ENCODE data around the gene ITIH1. TPM values are rescaled to one million over a fixed set of nuclear protein-coding genes. Genes with fewer than 3 reads are reported as not detected.
A peak's percentile ranks its signal among the peaks of the same experiment; 100 is the strongest.

Gene ITIH1
- total RNA-seq, 1 donor from 2014 or later = not detected

DNA sequence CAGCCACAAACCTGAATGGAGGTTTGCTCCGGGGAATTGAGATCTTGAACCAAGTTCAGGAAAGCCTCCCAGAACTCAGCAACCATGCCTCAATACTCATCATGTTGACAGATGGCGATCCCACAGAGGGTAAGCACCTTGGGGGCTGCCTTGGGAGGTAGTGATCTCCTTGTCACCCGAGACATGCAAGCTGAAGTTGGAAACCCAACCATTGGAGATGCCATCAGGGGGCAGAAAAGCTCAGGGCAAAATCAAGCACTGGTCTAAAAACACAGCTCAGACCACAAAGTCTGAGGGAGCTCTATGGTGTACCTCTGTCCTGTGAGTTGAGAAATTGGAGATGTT lies 5.8 kb downstream of the ITIH1 start:
- TF ChIP-seq, protein P1, sequence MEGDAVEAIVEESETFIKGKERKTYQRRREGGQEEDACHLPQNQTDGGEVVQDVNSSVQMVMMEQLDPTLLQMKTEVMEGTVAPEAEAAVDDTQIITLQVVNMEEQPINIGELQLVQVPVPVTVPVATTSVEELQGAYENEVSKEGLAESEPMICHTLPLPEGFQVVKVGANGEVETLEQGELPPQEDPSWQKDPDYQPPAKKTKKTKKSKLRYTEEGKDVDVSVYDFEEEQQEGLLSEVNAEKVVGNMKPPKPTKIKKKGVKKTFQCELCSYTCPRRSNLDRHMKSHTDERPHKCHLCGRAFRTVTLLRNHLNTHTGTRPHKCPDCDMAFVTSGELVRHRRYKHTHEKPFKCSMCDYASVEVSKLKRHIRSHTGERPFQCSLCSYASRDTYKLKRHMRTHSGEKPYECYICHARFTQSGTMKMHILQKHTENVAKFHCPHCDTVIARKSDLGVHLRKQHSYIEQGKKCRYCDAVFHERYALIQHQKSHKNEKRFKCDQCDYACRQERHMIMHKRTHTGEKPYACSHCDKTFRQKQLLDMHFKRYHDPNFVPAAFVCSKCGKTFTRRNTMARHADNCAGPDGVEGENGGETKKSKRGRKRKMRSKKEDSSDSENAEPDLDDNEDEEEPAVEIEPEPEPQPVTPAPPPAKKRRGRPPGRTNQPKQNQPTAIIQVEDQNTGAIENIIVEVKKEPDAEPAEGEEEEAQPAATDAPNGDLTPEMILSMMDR (IDR thresholded peaks at IDR 0.05; ENCODE audit: unreplicated experiment) = no peak
- Mint-ChIP-seq H3K4me3 (ENCODE audit: unreplicated experiment) (no peak overlapping the region), H3K9me3 (ENCODE audit: unreplicated experiment) (no peaks in the 10 kb centered on the region), H3K27me3 (ENCODE audit: unreplicated experiment) (peaks cover 2% of the 10 kb centered on the region), H3K27ac (ENCODE audit: unreplicated experiment) (no peak overlapping the region), H3K4me1 (ENCODE audit: unreplicated experiment) (peaks cover 4% of the 10 kb centered on the region), H3K36me3 (ENCODE audit: low read depth, unreplicated experiment) (no peaks in the 10 kb centered on the region)
- no peak for DNase-seq (ENCODE audit: low spot score)

DNA sequence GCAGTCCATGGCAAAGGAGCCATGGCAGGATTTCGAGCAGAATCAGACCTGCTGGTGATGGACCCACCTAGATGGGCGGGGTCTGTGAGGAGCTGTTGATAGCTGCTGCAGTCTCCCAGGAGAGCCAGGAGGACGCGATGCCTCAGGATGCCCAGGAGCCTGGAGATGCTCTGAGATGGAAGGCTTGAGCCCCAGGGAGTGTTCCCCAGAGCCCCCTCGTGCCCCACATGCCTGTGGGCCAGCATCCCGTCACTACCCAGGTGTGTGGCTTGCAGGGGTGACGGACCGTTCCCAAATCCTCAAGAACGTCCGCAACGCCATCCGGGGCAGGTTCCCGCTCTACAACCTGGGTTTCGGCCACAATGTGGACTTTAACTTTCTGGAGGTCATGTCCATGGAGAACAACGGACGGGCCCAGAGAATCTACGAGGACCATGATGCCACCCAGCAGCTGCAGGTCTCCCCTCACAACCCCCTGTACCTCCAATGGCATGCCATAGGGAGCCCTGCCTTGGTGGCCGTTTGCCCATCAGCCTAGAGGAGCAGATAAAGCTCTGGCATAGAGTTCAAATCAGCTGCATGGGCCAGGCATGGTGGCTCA lies 6.7 kb downstream of the ITIH1 start:
- TF ChIP-seq, protein P1 (IDR thresholded peaks at IDR 0.05; ENCODE audit: unreplicated experiment) = no peak
- no peak overlapping the region for H3K4me3 Mint-ChIP-seq (ENCODE audit: unreplicated experiment)
- no peaks in the 10 kb centered on the region for H3K36me3 Mint-ChIP-seq (ENCODE audit: low read depth, unreplicated experiment)
- H3K4me1 Mint-ChIP-seq (ENCODE audit: unreplicated experiment) = peaks cover 4% of the 10 kb centered on the region
- H3K9me3 Mint-ChIP-seq (ENCODE audit: unreplicated experiment) = no peaks in the 10 kb centered on the region
- no peak for DNase-seq (ENCODE audit: low spot score)
- H3K27me3 Mint-ChIP-seq (ENCODE audit: unreplicated experiment) = peaks cover 2% of the 10 kb centered on the region
- H3K27ac Mint-ChIP-seq (ENCODE audit: unreplicated experiment) = no peak overlapping the region

DNA sequence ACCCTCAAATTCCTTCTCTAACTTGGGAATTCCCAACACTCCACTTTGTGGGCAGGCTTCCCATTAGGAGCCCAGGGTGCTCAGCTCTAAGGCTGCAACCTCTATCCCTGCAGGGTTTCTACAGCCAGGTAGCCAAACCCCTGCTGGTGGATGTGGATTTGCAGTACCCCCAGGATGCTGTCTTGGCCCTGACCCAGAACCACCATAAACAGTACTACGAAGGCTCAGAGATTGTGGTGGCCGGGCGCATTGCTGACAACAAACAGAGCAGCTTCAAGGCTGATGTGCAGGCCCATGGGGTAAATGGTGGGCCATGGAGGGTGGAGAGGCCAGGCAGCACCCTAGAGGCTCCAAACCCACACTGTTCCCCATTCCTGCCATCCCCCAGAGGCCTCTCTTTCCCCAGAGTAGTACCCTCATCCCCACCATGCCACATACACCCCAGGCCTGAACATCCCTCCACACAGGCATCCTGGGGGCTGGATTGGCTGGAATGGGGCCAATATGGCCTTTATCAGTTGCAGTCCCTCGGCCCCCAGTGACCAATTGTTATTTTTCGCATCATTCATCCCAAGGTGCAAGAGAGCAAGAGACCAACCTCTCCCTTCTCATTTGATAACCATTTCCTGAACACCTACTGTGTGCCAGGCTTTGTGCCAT lies 7.7 kb downstream of the ITIH1 start:
- H3K9me3 Mint-ChIP-seq (ENCODE audit: unreplicated experiment) = no peaks in the 10 kb centered on the region
- H3K4me3 Mint-ChIP-seq (ENCODE audit: unreplicated experiment) = no peak overlapping the region
- TF ChIP-seq, protein P1 (IDR thresholded peaks at IDR 0.05; ENCODE audit: unreplicated experiment) = no peak
- H3K36me3 Mint-ChIP-seq (ENCODE audit: low read depth, unreplicated experiment) = no peaks in the 10 kb centered on the region
- H3K27me3 Mint-ChIP-seq (ENCODE audit: unreplicated experiment) = peaks cover 4% of the 10 kb centered on the region
- DNase-seq (ENCODE audit: low spot score) = no peak
- H3K27ac Mint-ChIP-seq (ENCODE audit: unreplicated experiment) = no peak overlapping the region
- H3K4me1 Mint-ChIP-seq (ENCODE audit: unreplicated experiment) = peaks cover 6% of the 10 kb centered on the region

DNA sequence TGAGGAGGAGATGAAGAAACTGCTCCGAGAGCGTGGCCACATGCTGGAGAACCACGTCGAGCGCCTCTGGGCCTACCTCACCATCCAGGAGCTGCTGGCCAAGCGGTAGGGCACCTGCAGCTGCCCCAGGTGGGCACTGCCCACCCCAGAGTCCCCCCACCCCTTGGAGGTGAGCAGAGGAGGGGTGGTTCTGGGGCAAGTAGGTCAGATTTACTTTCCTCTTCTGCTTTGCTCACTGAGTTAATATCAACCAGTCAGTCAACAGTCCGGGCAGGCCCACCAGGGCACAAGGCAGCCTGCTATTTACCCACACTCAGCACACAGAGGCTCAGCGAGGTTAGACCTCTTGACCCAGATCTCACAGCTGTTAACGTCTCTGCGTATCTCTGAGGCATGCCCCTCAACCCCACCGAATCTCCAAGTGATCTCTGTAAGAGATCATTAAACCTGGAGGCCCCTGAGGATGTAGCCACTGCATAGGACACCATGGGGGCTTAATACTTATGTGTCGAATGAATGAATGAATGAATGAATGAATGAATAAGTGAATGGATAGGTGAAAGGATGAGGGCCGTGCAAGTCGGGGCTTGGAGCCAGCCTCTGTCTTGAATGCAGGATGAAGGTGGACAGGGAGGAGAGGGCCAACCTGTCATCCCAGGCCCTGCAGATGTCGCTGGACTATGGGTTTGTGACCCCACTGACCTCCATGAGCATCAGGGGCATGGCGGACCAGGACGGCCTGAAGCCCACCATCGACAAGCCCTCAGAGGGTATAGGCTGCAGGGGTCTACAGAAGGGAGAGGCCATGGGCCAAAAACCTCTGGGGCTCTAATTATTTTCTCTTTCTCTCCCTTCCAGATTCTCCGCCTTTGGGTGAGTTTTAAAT lies 9.2 kb downstream of the ITIH1 start:
- H3K27me3 Mint-ChIP-seq (ENCODE audit: unreplicated experiment) = peaks cover 4% of the 10 kb centered on the region
- H3K9me3 Mint-ChIP-seq (ENCODE audit: unreplicated experiment) = no peaks in the 10 kb centered on the region
- H3K36me3 Mint-ChIP-seq (ENCODE audit: low read depth, unreplicated experiment) = no peaks in the 10 kb centered on the region
- no peak for DNase-seq (ENCODE audit: low spot score)
- no peak overlapping the region for H3K4me3 Mint-ChIP-seq (ENCODE audit: unreplicated experiment)
- H3K4me1 Mint-ChIP-seq (ENCODE audit: unreplicated experiment) = peaks cover 6% of the 10 kb centered on the region
- peak overlapping the region; percentile 48 for H3K27ac Mint-ChIP-seq (ENCODE audit: unreplicated experiment)
- TF ChIP-seq, protein P1 (IDR thresholded peaks at IDR 0.05; ENCODE audit: unreplicated experiment) = no peak
